HepG2 (cell line): ENCODE results near the gene DAAM1. TPM values are rescaled to one million over a fixed set of nuclear protein-coding genes. Genes with fewer than 3 reads are reported as not detected.

Source experiments
- CBFB ChIP-seq: sonication (generic); formaldehyde crosslinking; IDR thresholded peaks from 2 replicates; pipeline ENCODE4 v1.4.0; 2020; ENCODE audit warnings: missing genetic modification reagents
- CHCHD3 ChIP-seq: sonication (generic); formaldehyde crosslinking; IDR thresholded peaks from 2 replicates; pipeline ENCODE4 v1.8.0; 2022; ENCODE audit warnings: mild to moderate bottlenecking, missing genetic modification reagents, moderate library complexity
- CSRNP1 ChIP-seq: sonication (generic); formaldehyde crosslinking; IDR thresholded peaks from 2 replicates; pipeline ENCODE4 v1.8.1; 2023; ENCODE audit warnings: mild to moderate bottlenecking, missing genetic modification reagents
- FIP1L1 ChIP-seq: fragments of 200-400 bp; formaldehyde crosslinking; IDR thresholded peaks from 2 replicates; pipeline ENCODE4 v1.6.1; 2018; ENCODE audit warnings: low read depth, mild to moderate bottlenecking, low read length, moderate library complexity, borderline replicate concordance; ENCODE audit not compliant: insufficient read depth
- HNF1A ChIP-seq, 2 experiments: sonication (generic) in 1 of 2; formaldehyde crosslinking in 1 of 2; IDR thresholded peaks; 2 replicates each; pipeline versions ENCODE4 v1.4.0 to v1.6.1; 2016 to 2020; ENCODE audit warnings: borderline replicate concordance in 1 of 2, low read depth in 1 of 2, mild to moderate bottlenecking in 1 of 2, missing genetic modification reagents in 1 of 2
- KDM1A ChIP-seq: IDR thresholded peaks from 2 replicates; pipeline ENCODE4 v1.6.1; 2016; ENCODE audit warnings: missing compliant biosample characterization
- KDM3A ChIP-seq: IDR thresholded peaks from 2 replicates; pipeline ENCODE4 v1.6.1; 2018; ENCODE audit warnings: low read depth, missing compliant biosample characterization
- NBN ChIP-seq: fragments of 450-650 bp; conservative IDR thresholded peaks from 2 replicates; pipeline ENCODE4 v1.6.1; 2017
- RCOR2 ChIP-seq: IDR thresholded peaks from 2 replicates; pipeline ENCODE4 v1.6.1; 2016; ENCODE audit warnings: missing biosample characterization, missing genetic modification reagents
- REL ChIP-seq: sonication (generic); formaldehyde crosslinking; conservative IDR thresholded peaks from 2 replicates; pipeline ENCODE4 v1.8.0; 2022; ENCODE audit warnings: mild to moderate bottlenecking, missing genetic modification reagents, moderate library complexity
- TCF7L2 ChIP-seq: IDR thresholded peaks from 2 replicates; pipeline ENCODE4 v1.6.1; 2011; ENCODE audit warnings: mild to moderate bottlenecking, low read depth, low read length, moderate library complexity
- TEAD2 ChIP-seq: sonication (generic); formaldehyde crosslinking; IDR thresholded peaks from 2 replicates; pipeline ENCODE4 v1.9.0; 2021; ENCODE audit warnings: missing genetic modification reagents
- ZBTB3 ChIP-seq: sonication (generic); formaldehyde crosslinking; IDR thresholded peaks from 2 replicates; pipeline ENCODE4 v1.4.0; 2020; ENCODE audit warnings: low read depth, mild to moderate bottlenecking, moderate library complexity, missing genetic modification reagents, borderline replicate concordance
- ZBTB42 ChIP-seq: sonication (generic); formaldehyde crosslinking; IDR thresholded peaks from 2 replicates; pipeline ENCODE4 v1.5.0; 2020; ENCODE audit warnings: mild to moderate bottlenecking, missing genetic modification reagents
- ZFP36 ChIP-seq: fragments of 150-350 bp; IDR thresholded peaks from 2 replicates; pipeline ENCODE4 v1.6.1; 2018; ENCODE audit warnings: borderline replicate concordance, low read length, low read depth; ENCODE audit not compliant: partially characterized antibody
- ZKSCAN8 ChIP-seq: IDR thresholded peaks from 2 replicates; pipeline ENCODE4 v1.6.1; 2016; ENCODE audit warnings: borderline replicate concordance, missing genetic modification reagents, missing compliant biosample characterization
- ZNF12 ChIP-seq: sonication (generic); formaldehyde crosslinking; IDR thresholded peaks from 2 replicates; pipeline ENCODE4 v1.5.0; 2020; ENCODE audit warnings: missing genetic modification reagents
- ZNF276 ChIP-seq: sonication (generic); formaldehyde crosslinking; IDR thresholded peaks from 2 replicates; pipeline ENCODE4 v1.4.0; 2020; ENCODE audit warnings: mild to moderate bottlenecking, low read depth, missing genetic modification reagents
- ZNF34 ChIP-seq: sonication (generic); formaldehyde crosslinking; IDR thresholded peaks from 2 replicates; pipeline ENCODE4 v1.4.0; 2020; ENCODE audit warnings: mild to moderate bottlenecking, missing genetic modification reagents, borderline replicate concordance
- ZNF343 ChIP-seq: sonication (generic); formaldehyde crosslinking; IDR thresholded peaks from 2 replicates; pipeline ENCODE4 v1.4.0; 2020; ENCODE audit warnings: mild to moderate bottlenecking, missing genetic modification reagents
- ZNF451 ChIP-seq: sonication (generic); formaldehyde crosslinking; IDR thresholded peaks from 2 replicates; pipeline ENCODE4 v1.5.0; 2020; ENCODE audit warnings: mild to moderate bottlenecking, missing genetic modification reagents
- ZNF703 ChIP-seq: sonication (generic); formaldehyde crosslinking; IDR thresholded peaks from 2 replicates; pipeline ENCODE4 v1.5.1; 2020; ENCODE audit warnings: missing genetic modification reagents, mild to moderate bottlenecking, moderate library complexity, borderline replicate concordance
- ZNF776 ChIP-seq: sonication (generic); formaldehyde crosslinking; IDR thresholded peaks from 2 replicates; pipeline ENCODE4 v1.4.0; 2020; ENCODE audit warnings: mild to moderate bottlenecking, missing genetic modification reagents
- polyA plus RNA-seq, 8 experiments: library from polyadenylated mRNA; depleted of rRNA in 3 of 8; stranded (reverse) in 7 of 8; unstranded in 1 of 8; fragments of >200 nt; fragmentation: Illumina TruSeq in 4 of 8; extraction: Trizol in 4 of 8; gene quantifications; 2 replicates each; pipeline versions ENCODE4 v1.2.1 to v1.2.3, GENCODE V29; 2011 to 2016; ENCODE audit warnings: low read depth in 4 of 8, missing spikeins in 1 of 8, mixed read lengths in 1 of 8; ENCODE audit not compliant: insufficient read depth in 1 of 8
- total RNA-seq, 5 experiments: library from RNA; depleted of rRNA; stranded (reverse); fragments of >200 nt; fragmentation: Illumina TruSeq; extraction: Trizol; gene quantifications; 2 replicates each; pipeline ENCODE4 v1.2.3, GENCODE V29; 2016; ENCODE audit warnings: low read depth in 1 of 5

The DAAM1 gene
- total and polyA plus RNA-seq, 2 of the 13 experiments (the other 11 are each of a cell fraction or from before 2014, with no cell fraction given) = 10.9 to 24.5 TPM

GRCh38 chr14:59297071-59297776, 108.8 kb downstream of the DAAM1 start (continued):
- TF ChIP-seq TCF7L2 = no peak
- no peak for TF ChIP-seq ZNF343 (CRISPR knock-in tag)
- no peak for TF ChIP-seq ZNF276
- 0 out of 2 replicates have a peak, but pooled peaks have one; percentile 10 for TF ChIP-seq HNF1A (IDR thresholded peaks at IDR 0.05; ENCODE audit: low read depth)
- TF ChIP-seq HNF1A (CRISPR knock-in tag; IDR thresholded peaks at IDR 0.05; ENCODE audit: borderline replicate concordance) = no peak
- TF ChIP-seq CHCHD3 (CRISPR knock-in tag) = no peak
- peak; percentile 93 for TF ChIP-seq KDM1A
- no peak for TF ChIP-seq ZNF703 (CRISPR knock-in tag)
- no peak for TF ChIP-seq FIP1L1
- TF ChIP-seq REL (CRISPR knock-in tag) = no peak
- TF ChIP-seq ZBTB42 (CRISPR knock-in tag) = no peak
- TF ChIP-seq ZNF451 (CRISPR knock-in tag) = no peak
- TF ChIP-seq ZKSCAN8 = peak; percentile 66; the same call in 1 of the 2 replicates
- no peak for TF ChIP-seq ZBTB3 (CRISPR knock-in tag)
- TF ChIP-seq NBN = no peak
- TF ChIP-seq CSRNP1 (CRISPR knock-in tag) = no peak
- TF ChIP-seq ZNF12 (CRISPR knock-in tag) = 0 out of 2 replicates have a peak, but pooled peaks have one; percentile 44
- TF ChIP-seq ZNF34 (CRISPR knock-in tag) = no peak
- TF ChIP-seq RCOR2 (CRISPR knock-in tag) = peak; percentile 68; the same call in 1 of the 2 replicates
- peak; percentile 30; the same call in 1 of the 2 replicates for TF ChIP-seq CBFB (CRISPR knock-in tag)
- TF ChIP-seq ZNF776 (CRISPR knock-in tag) = no peak
- TF ChIP-seq KDM3A = no peak
- no peak for TF ChIP-seq ZFP36
- TF ChIP-seq TEAD2 (CRISPR knock-in tag) = no peak
